Measurements from ENCODE around the gene ZMYND11. TPM values are rescaled to one million over a fixed set of nuclear protein-coding genes. Genes with fewer than 3 reads are reported as not detected.

Gene ZMYND11
- total and polyA plus RNA-seq, 11 donors: 22.7 to 96.6 (median 73.3) TPM

Other genes with a start within 250 kb of the ZMYND11 start
- gene TUBB8, start 86.2 kb upstream of the ZMYND11 start, total RNA-seq: not detected
- gene TUBB8, start 86.2 kb upstream of the ZMYND11 start, polyA plus RNA-seq: under 1 TPM in 1 of 2 donors, not detected in 1; 0.06 TPM